ENCODE results near the gene FNDC11. TPM values are rescaled to one million over a fixed set of nuclear protein-coding genes. Genes with fewer than 3 reads are reported as not detected.

Gene FNDC11
- total RNA-seq, 1 experiment from 2014 or later: 2.5 TPM

DNA sequence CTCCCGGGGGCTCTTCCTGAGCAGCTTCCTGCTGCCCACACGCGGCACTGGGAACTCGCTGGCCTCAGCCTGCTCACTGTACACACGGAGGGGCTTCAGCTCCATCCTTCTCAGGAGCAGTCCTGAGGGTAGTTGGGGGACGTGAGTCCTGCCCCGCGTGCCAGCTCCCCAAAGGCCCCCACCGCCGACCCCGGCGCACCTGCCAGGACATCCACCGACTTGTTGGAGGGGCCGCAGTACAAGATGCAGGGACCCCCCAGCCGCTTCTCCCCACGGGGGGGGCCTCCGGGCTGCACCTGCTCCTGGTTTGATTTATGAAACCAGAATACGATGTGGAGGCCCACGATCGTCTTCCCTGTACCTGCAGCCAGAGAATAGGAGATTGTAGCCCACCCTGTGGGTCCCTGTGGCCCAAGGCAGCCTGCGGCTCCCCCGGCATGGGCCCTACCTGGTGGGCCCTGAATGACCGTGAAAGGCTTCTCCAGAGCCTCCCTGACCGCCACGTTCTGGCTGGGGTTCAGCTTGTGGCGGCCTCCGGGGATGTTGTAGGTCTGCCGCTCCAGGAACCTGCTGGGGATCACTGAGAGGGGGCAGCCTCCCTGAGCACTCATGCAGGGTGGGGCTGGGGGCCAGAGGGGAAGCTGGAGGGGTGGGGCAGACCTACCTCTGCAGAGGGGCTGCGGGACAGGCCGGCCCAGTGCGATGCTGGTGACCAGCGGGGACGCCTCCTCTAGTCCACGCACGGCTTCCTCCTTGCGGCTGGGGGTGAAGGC, 7.9 kb downstream of the FNDC11 start:
- DNase-seq: no peak
- Histone ChIP-seq H2BK20ac (ENCODE audit: low read depth, low read length, poor library complexity, severe bottlenecking) (no peak overlapping the region), H2BK5ac (ENCODE audit: insufficient read length, low read length) (no peak overlapping the region), H3T11ph (ENCODE audit: low read length) (no peak overlapping the region), H4K5ac (ENCODE audit: insufficient read length, low read depth, low read length) (no peak overlapping the region), H2BK15ac (ENCODE audit: low read depth, low read length) (no peak overlapping the region), H4K20me1 (ENCODE audit: control insufficient read depth, insufficient read depth, insufficient read length) (no peaks in the 10 kb centered on the region), H3K79me2 (ENCODE audit: insufficient read depth, low read length) (no peaks in the 10 kb centered on the region), H4K8ac (replicated peaks; ENCODE audit: insufficient read length, low read depth, low read length) (no peak overlapping the region), H3K4ac (ENCODE audit: low read depth, low read length) (no peak overlapping the region), H3K4me1 (ENCODE audit: insufficient read depth, low read length) (no peaks in the 10 kb centered on the region), H3K18ac (ENCODE audit: insufficient read length, low read depth, low read length) (no peak overlapping the region), H2BK120ac (ENCODE audit: low read depth, low read length, poor library complexity, severe bottlenecking) (no peak overlapping the region), H3K79me1 (ENCODE audit: insufficient read depth, low read depth, low read length, poor library complexity, severe bottlenecking) (no peaks in the 10 kb centered on the region), H3K56ac (ENCODE audit: insufficient read length, low read depth, low read length) (no peak overlapping the region), H3K23me2 (ENCODE audit: insufficient read length, low read depth, low read length, poor library complexity, severe bottlenecking) (no peaks in the 10 kb centered on the region), H2BK12ac (ENCODE audit: insufficient read length, low read depth, low read length) (no peak overlapping the region), H3K27ac (ENCODE audit: insufficient read length, low read depth, low read length) (no peak overlapping the region), H3K9me3 (ENCODE audit: control insufficient read depth, low read depth, low read length) (no peaks in the 10 kb centered on the region), H4K91ac (ENCODE audit: insufficient read length, low read depth, low read length) (no peak overlapping the region), H3K9ac (ENCODE audit: extremely low read depth, insufficient read length, low read length) (no peak overlapping the region), H3K4me2 (ENCODE audit: insufficient read depth, insufficient read length, low read length) (no peak overlapping the region), H3K14ac (ENCODE audit: insufficient read depth, low read length) (no peak overlapping the region; the same call in 1 of the 2 replicates), H3K27me3 (ENCODE audit: insufficient read depth, low read length) (no peaks in the 10 kb centered on the region), H2AK5ac (ENCODE audit: insufficient read length, low read length) (no peak overlapping the region), H3K23ac (ENCODE audit: insufficient read length, low read depth, low read length) (no peak overlapping the region), H2AFZ (ENCODE audit: low read length) (no peak overlapping the region)
- TF ChIP-seq, protein P1, sequence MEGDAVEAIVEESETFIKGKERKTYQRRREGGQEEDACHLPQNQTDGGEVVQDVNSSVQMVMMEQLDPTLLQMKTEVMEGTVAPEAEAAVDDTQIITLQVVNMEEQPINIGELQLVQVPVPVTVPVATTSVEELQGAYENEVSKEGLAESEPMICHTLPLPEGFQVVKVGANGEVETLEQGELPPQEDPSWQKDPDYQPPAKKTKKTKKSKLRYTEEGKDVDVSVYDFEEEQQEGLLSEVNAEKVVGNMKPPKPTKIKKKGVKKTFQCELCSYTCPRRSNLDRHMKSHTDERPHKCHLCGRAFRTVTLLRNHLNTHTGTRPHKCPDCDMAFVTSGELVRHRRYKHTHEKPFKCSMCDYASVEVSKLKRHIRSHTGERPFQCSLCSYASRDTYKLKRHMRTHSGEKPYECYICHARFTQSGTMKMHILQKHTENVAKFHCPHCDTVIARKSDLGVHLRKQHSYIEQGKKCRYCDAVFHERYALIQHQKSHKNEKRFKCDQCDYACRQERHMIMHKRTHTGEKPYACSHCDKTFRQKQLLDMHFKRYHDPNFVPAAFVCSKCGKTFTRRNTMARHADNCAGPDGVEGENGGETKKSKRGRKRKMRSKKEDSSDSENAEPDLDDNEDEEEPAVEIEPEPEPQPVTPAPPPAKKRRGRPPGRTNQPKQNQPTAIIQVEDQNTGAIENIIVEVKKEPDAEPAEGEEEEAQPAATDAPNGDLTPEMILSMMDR (conservative IDR thresholded peaks at IDR 0.05): no peak
- no peak overlapping the region for H3K27ac Mint-ChIP-seq
- no peaks in the 10 kb centered on the region for H3K27me3 Mint-ChIP-seq (ENCODE audit: low read depth)
- H3K4me1 Mint-ChIP-seq: peaks cover 5 to 6% of the 10 kb centered on the region in 2 experiments
- no peaks in the 10 kb centered on the region for H3K9me3 Mint-ChIP-seq
- no CpG with 5 or more reads among the region's 36 CpGs for WGBS (ENCODE audit: extremely low coverage, insufficient read length, low lambda C conversion rate)
- H3K4me3 Mint-ChIP-seq: no peak overlapping the region
- H3K36me3 Mint-ChIP-seq (ENCODE audit: insufficient read depth in 1 of 3, low read depth in 3 of 3): peaks cover 3 to 12% (median 11%) of the 10 kb centered on the region in 3 experiments; a peak in 6 of 7 replicates
